Islet of Langerhans (tissue), 1 donor: ENCODE data around the gene NCOA5.

Experiments used
- FAIRE-seq: peaks from one replicate; lab custom pipeline; 2011; peaks lifted over from hg19 to GRCh38; lab: Jason Lieb, UNC

NCOA5 gene

DNA sequence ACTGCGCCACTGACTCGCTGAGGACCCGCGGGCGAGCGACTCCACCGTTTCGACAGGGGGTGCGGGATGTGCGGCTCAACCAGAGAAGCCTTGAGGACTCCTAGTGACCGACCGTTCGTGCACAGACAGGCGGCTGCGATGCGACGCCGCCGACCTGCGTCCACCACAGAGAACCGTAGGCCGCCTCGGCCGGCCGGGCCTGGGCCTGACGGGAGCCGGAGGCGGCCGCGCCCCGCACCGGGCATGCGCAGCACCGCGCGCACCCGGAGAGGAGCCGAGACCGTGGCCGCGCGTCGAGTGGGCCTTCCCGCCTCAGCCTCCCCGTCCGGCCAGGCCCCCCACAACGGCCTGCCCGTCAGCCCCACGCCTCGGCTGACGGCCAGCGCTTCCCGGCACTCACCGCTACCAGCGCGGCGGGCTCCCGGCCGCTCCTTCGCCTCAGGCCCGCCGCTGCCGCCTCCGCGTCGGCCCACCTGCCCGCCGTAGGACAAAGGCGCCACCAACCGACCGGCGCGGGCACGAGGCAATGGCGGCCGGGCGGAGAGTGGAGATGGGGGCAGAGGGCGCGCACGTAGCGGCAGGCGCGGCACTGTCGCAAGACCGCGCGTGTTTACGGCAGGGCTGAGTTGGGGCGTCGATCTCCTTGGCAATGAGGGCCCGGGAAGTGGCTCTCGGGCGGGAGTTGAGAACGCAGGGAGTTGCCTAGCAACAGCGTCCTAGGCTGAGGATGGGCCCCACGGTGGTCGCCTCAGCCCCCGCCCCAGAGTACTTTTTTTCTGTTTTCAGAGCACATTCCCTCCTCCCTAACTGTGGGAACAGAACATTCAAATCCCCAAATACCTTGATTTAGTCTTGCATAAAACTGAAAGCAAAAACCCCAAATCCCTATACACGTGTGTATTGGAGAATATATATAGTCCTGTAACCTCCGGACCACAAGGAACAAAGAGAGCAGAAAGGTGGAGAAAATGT is at the start of gene NCOA5:
TSS of gene NCOA5 (minus strand) at position 546 of the 972 bp plus-strand sequence. CDS start 10,538 bp downstream, outside the sequence.
- FAIRE-seq = no peak

DNA sequence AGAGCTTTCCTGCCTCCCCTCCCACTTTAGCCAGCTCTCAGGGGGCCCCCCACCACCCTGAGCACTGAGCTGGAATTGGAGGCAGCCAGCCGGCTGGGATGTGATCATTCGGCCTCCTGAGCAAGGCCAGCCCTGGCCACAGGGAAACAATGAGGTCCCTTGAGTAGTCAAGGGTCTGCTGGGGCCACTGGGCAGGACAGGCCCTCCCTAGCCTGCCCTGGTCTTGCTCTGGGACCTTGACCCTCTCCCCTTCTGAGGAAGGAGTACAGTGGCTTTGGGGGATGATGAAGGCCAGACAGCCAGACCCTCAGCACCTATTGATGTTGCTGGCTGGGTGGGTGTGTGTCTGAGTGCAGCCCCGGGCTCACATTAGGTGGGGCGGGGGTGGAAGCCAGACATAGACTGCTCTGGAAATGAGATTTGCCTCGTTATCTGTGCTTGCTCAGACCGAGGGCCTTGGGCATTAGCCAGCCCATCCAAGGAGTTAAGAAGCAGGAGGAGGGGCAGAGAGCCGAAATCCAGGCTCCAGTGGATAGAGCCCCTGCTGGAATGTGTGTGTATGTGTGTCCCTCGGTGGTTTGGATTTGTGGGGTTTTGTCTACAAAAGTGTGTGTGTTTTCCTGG is 49.6 kb upstream of the NCOA5 start:
- no peak for FAIRE-seq

DNA sequence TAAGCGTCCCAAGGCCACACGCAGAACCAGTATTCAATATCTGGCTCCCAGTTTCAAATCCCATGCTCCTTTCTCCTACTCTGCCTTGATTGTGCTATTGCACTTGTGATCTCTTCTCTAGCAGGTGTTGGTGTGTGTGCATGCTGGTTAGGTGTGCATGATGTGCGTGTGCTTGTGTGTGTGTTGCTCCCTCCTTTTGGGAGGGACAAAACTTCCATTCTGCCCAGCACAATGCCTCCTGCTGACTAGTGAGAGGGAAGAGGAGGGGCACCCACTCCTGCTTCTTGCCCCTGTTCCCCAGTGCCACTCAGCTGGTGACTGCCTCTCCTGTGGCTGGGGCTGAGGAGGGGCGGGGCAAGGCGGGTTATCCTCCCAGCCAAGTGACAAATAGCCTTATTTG is 48.1 kb upstream of the NCOA5 start:
- no peak for FAIRE-seq

DNA sequence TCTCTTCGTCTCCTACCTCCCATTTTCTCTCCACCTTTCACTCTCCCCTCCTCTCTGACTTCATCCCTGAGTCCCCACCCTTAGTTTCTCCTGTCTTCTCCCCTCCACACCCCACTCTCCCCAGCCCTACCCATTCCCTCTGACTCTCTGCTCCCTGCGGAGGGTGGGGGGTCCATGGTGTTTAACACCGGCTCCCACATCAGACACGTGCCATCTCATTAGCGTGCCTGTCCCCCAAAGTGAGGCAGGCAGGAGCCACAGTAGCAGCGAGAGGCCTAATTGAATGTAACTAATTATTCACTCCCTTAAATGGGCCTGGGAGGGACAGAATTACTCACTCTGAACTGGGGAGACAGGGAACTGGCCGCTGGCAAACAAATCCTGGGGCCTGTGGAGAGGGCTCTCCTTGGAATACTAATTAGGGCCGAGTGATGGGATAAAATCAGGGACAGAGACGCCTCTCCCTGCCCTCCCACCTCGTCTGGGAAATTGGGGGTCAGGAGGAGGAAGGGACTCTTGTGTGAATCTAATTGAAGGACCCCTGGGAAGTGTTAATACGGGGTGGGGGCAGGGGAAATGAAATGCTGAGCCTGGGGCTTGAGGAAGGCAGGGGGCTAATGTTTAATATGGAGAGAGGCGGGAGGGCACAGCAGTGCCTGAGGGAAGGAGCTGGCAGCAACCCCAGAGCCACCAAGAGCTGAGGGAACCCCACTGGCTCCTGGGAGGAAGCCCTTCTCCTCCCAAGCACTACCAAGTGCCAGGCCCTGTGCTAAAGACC is 46.3 kb upstream of the NCOA5 start:
- no peak for FAIRE-seq

DNA sequence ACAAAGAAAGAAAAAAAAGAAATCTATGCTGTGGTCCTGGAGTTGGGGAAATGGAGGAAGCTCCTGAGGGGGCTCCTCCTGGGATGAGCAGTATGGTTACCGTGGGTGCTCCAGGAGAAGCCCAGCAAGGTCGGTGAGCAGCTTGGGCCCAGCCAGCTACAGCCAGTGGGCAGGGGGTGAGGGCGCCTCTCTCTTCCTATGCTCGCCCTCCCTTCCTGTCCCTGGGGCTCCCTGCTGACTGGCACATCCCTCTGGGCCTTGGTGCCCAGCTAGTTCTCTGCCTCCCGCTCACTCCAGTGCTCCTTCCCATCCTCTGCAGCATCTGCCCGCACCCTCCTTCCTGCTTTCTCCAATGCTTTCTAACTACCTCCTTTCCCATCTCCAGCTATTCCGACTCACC is 45.0 kb upstream of the NCOA5 start:
- no peak for FAIRE-seq

DNA sequence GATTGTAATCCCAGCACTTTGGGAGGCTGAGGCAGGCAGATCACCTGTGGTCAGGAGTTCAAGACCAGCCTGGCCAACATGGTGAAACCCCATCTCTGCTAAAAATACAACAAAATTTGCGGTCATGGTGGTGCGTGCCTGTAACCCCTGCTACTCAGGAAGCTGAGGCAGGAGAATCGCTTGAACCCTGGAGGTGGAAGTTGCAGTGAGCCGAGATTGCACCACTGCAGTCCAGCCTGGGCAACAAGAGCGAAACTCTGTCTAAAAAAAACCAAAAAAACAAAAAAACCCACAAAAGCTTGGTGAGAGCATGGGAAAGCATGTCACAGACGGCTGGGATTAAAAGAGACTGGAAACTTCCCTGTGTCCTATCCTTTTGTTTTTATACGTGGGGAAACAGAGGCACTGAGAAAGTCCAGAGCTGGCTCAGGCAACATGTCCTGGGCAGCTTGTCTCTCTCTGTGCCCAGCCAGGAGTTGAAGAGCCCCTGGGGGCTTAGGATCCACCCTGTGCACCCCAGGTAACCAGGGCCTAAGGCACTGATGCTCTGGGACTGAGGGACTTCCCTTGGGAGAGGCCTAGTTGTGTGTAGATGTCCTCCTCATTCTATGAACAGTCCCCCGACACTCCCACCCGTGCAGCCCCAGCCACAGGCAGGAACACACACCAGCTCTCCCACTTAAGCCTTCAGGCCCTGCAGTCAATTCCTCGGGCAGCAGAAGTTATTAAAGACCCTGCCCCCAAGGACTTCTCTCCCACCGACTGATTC is 44.3 kb upstream of the NCOA5 start:
- no peak for FAIRE-seq

DNA sequence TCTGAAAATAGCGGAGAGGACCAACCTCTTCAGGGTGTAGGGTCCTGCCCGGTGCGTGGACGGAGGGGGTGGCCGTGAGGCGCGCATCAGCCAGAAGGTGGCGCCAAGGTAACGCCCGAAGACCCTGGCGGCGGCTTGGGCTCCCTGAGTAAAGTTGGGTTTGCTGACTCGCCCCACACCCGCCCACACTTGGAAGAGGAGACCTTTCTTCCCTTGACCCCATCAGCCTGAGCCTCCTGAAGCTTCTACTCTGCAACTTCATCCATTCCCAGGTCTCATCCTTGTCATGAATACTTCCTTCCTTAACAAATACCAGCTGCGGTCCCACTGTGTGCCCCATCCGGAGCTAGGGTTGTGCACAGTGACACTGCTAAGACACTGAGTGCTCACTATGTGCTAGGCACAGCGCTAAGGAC is 43.0 kb upstream of the NCOA5 start:
- FAIRE-seq = no peak

DNA sequence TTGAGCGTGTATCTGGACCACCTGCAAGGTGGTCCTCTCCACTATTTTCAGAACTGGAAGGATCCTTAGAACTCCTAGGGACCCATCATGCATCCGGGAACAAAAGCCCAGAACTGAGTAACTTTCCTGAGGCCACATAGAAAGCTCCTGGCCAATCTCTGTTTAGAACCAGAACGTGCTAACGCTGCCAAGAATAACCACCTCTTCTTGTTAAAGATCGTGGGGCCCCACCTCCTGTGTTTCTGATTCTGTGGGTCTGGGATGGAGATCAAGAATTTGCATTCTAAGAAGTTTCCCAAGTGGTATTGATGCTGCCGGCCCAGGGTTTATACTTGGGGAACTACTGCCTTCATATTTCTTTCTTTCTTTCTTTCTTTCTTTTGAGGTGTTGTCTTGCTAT is 41.6 kb upstream of the NCOA5 start:
- FAIRE-seq = no peak

DNA sequence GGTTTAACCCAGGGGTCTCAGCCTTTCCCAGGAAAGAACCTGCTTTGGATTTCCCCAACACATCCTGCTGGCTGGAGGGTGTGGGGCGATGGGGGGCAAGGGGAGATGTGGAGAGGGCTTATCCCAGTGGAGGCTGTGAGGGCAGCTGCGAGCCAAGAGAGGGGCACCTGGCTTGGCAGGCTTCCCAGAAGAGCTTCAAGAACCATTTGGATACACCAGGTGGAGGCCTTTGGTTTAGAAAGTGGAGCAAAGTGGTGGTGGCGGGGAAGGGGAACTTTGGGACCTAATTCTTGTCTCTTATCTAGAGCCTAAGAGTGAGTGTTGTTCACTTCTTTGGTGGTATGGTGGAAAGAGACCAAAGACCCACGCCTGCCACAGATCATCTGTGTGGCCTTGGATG is 40.8 kb upstream of the NCOA5 start:
- FAIRE-seq = no peak

DNA sequence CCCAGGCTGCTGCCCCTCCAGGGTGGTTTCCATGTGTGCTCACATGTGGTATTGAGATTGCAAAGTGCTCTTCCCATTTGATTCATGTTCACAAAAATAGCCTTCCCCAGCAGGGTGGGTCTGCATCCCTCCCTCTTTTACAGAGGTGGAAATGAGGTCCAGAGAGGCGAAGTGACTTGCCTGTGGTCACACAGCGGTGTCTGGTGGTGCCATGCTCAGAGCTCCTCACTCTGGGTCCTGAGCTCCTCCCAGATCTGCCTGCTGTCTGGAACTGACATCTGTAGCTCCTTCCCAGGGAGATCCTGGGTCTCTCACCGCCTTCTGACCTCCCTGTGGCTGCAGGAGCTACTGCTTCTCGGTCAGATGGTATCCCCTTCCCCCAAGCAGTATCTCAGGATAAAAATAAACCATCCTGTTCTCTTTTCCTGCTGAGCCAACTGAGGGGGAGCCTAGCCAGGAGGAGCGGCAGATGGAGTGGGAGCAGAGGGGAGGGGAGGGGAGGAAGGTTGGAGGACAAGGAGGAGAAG is 40.3 kb upstream of the NCOA5 start:
- FAIRE-seq = no peak

DNA sequence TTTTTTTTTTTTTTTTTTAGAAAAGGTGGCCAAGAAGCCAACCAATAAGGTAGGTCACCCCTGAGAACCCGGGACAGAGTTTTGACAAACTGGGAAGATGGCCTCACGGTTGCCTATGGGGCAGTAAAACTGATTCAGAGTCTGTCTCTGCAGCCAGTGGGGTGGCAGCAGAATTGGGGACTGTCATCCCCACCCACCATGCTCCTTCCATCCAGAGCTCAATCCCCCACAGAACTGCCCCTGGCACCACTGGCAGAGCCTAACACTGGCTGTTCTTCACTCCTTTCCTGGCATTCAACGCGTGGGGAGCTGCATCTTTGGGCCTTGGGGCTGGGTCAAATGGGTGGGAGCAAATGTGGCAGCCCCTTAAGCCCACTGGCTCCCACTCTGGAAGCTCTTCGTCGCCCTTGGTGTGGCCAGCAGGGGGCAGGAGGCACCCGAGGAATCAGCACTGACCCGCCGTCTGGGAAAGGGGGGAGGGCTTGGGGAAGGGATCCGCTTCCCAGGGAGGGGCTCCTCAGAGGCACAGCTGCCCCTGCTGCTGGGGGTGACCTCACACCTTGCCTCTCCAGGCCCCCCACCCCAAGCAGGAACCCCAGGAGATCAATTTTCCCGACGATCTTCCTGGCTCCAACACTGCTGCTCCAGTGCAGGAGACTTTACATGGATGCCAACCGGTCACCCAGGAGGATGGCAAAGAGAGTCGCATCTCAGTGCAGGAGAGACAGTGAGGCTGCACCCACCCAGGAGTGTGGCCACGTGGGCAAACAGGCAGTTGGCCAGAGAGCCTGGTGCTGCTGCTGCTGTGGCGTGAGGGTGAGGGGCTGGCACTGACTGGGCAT is 38.8 kb upstream of the NCOA5 start:
- no peak for FAIRE-seq

DNA sequence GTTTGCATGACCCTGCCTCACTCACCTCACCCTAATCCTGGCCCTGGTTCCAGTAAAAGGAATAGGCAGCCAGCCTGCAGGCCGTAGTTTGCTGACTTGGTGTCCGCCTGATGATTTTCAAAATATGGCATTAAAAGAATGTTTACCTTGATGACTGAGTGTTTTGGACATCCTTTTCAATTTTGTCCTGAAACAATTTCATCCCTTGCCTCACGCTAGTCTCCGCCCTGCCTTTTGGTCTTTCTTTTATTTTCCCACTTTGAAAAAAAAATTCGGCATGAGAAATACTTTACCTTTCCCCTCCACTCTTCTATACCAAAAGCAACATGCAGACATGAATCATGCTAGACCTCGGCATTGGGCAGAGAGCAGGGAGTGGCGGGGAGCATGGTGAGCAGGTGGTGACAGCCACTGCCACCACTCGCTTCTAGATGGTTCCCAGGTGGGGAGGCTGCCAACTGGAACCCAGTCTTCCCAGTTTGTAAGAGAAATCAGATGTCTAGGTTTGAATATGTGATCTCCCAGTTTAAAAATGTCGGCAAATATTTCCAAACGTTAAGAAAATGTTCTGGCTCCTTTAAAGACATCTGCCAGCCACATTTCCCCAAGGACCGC is 37.7 kb upstream of the NCOA5 start:
- FAIRE-seq = no peak

DNA sequence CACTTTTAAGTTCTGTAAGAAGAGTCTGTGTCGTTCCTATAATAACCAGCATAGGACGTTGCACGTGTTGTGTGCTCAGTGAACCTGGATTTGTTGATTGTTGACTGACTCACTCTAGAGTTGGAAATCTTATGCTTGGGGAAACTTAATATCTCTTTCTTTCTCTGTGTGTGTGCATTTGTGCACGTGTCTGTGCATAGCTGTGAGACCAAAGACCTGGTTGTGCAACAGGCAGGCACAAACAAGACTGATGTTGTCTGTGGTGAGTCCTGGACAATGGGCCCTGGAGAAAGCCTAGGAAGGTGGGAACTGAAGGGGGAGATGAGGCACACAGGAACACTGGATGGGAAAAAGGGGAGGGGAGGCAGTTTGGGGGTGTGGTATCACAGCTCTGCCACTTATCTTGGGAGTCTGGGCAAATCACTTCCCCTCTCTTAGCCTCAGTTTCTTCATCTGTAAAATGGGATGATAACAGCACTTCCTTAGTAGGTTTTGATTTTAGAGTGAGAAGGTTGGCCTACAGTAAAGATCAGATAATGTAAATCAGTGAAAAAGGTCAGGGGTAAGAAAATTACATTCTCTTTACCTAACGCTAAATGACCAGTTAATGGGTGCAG is 36.8 kb upstream of the NCOA5 start:
- no peak for FAIRE-seq

DNA sequence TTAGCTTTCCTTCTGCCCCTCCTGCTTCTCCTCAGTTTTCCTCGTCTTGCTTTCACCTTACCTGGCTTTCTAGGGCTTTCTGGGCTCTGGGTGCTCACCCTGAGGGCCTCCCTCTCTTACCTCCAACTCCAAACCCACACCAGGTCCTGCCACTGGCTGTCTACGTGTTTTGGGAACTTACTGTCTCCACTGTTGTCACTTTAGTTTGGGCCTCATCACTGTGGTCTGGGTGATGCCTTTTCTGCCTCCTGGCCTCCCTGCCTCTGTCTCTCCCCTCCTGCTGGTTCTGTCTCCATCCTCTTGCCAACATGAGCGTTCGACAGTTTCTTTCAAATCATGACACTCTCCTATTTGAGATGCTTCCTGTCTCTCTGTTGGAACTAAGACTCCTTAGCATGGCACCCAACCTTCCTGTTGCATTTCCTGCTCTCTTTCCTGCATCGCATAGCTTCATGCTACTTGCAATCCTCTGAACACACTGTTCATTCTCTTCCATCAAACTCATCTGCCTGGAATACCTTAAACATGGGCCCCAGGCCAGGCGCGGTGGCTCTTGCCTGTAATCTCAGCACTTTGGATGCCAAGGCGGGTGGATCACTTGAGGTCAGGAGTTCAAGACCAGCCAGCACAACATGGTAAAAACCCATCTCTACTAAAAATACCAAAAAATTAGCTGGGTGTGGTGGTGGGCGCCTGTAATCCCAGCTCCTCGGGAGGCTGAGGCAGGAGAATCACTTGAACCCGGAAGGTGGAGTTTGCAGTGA is 33.9 kb upstream of the NCOA5 start:
- no peak for FAIRE-seq

DNA sequence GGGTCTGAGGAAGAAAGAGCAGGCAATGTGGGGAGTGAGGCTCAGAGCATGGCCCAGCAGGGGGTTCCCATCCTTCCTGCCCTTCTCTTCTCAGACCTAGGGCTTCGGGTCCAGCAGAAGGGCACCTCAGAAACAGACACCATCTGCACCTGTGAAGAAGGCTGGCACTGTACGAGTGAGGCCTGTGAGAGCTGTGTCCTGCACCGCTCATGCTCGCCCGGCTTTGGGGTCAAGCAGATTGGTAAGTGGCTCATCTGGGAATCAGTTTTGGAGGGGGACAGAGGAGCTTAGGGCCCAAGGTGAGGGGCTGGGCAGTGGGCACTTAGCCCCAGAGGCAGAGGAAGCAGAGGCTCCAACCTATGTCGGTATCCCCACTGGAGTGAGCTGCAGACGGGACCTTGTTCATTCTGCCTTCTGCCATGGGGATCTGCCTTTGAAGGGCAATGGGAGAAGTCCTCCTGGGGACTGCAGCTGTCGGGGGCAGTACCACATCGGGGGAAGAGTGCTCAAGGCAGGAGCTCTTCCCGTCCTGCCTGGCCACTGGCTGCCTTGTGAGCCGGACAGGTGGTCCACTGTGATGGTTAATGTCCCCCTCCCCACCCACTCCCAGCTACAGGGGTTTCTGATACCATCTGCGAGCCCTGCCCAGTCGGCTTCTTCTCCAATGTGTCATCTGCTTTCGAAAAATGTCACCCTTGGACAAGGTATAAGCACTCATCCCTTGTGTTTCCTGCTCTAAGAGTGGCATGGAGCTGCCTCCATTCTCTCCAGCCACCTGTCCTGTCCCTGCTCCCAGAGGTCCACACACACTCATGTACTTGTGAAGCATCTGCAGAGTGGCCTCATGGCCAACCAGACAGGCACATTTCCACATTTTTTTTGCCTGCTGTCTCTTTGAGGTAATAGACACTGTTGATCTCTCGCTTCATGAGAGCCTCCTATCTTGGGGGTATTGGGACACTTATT is 33.0 kb upstream of the NCOA5 start:
- FAIRE-seq = no peak

DNA sequence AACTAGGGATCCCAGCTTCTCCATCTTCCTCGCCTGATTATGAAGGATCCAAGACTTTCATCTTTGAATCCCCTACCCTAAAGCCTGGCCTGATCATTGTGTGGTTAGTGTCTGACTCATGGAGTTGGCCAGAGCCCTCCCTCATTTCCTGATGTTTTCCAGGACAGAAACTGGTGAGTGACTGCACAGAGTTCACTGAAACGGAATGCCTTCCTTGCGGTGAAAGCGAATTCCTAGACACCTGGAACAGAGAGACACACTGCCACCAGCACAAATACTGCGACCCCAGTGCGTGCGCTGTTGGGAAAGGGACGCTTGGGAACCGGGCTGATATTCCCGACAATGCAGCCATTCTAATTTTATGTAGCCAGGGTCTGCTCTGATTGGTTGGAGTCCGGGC is 32.3 kb upstream of the NCOA5 start:
- FAIRE-seq = no peak

DNA sequence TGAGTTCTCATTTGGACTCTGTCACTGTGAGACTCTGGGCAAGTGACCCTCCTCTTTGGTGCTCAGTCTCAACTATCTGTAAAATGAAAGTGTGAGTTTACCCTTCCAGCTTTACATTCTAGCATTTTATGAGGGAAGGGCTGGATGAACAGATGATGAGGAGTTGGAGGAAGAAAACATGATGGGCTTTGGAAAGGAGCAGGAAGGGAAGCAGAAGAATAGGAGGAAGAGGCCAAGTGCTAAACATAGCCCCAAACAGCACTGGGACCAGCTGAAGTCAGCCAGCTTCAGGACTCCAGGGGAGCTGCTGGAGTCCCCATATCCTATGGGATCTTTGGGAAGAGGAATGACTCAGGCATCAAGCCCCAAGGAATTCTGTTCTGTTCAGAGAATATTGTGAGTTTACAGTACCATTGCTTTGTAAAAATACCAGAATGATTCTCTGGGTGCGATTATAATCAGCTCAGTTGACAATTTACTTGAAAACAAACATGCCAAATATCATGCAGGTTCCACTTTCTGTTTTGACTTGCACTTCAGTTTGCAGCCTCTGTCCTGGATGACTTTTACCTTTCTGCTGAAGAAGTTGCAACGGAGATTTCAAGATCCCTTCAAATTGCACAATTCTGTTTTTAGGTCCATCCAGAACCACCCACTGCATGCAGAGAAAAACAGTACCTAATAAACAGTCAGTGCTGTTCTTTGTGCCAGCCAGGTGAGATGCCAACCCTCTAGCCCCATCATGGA is 31.6 kb upstream of the NCOA5 start:
- no peak for FAIRE-seq
